Hepatocyte (in vitro differentiated cells): ENCODE data around the gene TMEM201.

ENCODE experiments used
- EZH2 ChIP-seq: fragments of 200-600 bp; sonication (generic); IDR thresholded peaks from 2 replicates; pipeline ENCODE4 v1.6.1; 2016; ENCODE audit warnings: antibody characterized with exemption, mild to moderate bottlenecking, borderline replicate concordance
- EZH2phosphoT487 ChIP-seq: fragments of 200-600 bp; sonication (generic); IDR thresholded peaks from one replicate; pipeline ENCODE4 v1.6.1; 2018; ENCODE audit warnings: antibody characterized with exemption, mild to moderate bottlenecking, low read depth, moderate library complexity; ENCODE audit not compliant: unreplicated experiment, severe bottlenecking
- TF ChIP-seq, protein P1 (sequence below): fragments of 200-600 bp; sonication (generic); IDR thresholded peaks from 2 replicates; pipeline ENCODE4 v1.5.1; 2016; ENCODE audit warnings: antibody characterized with exemption, mild to moderate bottlenecking; ENCODE audit not compliant: poor library complexity

DNA sequence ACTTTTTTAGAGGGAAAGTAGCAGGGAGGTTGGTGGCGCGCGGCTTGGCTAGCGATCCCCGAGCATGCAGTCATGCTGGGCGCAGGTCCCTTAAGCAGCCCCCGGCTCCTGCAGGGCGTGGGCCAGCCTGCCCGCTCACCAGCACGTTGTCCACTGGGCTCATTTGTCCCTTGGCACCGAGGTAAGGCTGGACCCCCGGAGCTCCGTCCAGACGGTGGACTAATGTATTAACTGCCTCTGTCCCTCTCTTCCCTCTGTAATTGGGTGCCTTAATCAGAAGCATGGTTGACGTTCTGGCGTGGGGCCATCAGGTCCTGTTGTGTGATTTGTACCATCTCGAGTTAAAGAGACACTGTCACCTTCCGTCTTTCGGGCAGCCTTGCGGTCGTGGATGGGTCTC lies 17.7 kb downstream of the TMEM201 start:
- TF ChIP-seq EZH2phosphoT487 (no peak), EZH2 (no peak)
- TF ChIP-seq, protein P1, sequence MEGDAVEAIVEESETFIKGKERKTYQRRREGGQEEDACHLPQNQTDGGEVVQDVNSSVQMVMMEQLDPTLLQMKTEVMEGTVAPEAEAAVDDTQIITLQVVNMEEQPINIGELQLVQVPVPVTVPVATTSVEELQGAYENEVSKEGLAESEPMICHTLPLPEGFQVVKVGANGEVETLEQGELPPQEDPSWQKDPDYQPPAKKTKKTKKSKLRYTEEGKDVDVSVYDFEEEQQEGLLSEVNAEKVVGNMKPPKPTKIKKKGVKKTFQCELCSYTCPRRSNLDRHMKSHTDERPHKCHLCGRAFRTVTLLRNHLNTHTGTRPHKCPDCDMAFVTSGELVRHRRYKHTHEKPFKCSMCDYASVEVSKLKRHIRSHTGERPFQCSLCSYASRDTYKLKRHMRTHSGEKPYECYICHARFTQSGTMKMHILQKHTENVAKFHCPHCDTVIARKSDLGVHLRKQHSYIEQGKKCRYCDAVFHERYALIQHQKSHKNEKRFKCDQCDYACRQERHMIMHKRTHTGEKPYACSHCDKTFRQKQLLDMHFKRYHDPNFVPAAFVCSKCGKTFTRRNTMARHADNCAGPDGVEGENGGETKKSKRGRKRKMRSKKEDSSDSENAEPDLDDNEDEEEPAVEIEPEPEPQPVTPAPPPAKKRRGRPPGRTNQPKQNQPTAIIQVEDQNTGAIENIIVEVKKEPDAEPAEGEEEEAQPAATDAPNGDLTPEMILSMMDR, result no peak
